ENCODE measurements around the gene SPAG8. TPM values are rescaled to one million over a fixed set of nuclear protein-coding genes. Genes with fewer than 3 reads are reported as not detected.

Gene SPAG8
- total and polyA plus RNA-seq, 2 experiments from 2014 or later = 0.10 to 0.63 TPM

DNA sequence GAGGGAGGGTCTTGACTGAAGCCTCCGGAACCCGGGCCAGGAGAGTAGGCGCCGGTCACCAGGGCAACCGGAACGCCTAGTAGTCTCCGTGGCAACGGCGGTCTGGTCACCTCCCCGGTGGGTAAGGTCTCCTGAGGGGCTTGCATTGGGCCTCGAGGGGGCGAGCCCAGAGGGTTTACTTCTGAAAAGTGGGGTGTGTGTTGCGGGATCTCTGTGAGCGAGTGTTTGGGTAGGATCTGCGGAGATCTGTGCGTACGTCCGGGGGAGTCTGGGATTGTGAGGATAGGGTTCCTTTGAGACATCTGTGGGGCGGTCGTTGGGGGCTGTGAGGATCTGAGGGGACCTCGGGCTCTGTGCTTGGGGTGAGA, 16.6 kb upstream of the SPAG8 start, which contains the start of gene FAM221B:
FAM221B (minus strand) TSS at position 17 of the 368 bp plus-strand sequence. CDS start 2,571 bp downstream, outside the sequence.
- WGBS (ENCODE audit: low lambda C conversion rate, missing lambda C conversion rate) = 6% methylated on average over 21 of the region's 21 CpGs
- no peaks in the 10 kb centered on the region for H3K36me3 ChIP-seq (replicated peaks; ENCODE audit: insufficient read depth, low read depth)
- H2AFZ ChIP-seq = peak within 1 kb of the TSS; percentile 96
- H4K20me1 ChIP-seq (ENCODE audit: insufficient read depth, poor library complexity, severe bottlenecking) = no peaks in the 10 kb centered on the region
- DNase-seq (ENCODE audit: low spot score) = peak; percentile 39
- H3K4me1 ChIP-seq (ENCODE audit: insufficient read depth) = peaks cover 34% of the 10 kb centered on the region
- H3K27me3 ChIP-seq = no peaks in the 10 kb centered on the region
- H3K9me3 ChIP-seq (ENCODE audit: low read depth) = no peaks in the 10 kb centered on the region
- H3K4me3 ChIP-seq = peak within 1 kb of the TSS; percentile 46
- H3K79me2 ChIP-seq = peaks cover 24% of the 10 kb centered on the region
- peak within 1 kb of the TSS; percentile 94 for H3K27ac ChIP-seq
- H3K4me2 ChIP-seq = peak within 1 kb of the TSS; percentile 94
- no peak for TF ChIP-seq EZH2 (IDR thresholded peaks at IDR 0.05; ENCODE audit: borderline replicate concordance)
- TF ChIP-seq, protein P1, sequence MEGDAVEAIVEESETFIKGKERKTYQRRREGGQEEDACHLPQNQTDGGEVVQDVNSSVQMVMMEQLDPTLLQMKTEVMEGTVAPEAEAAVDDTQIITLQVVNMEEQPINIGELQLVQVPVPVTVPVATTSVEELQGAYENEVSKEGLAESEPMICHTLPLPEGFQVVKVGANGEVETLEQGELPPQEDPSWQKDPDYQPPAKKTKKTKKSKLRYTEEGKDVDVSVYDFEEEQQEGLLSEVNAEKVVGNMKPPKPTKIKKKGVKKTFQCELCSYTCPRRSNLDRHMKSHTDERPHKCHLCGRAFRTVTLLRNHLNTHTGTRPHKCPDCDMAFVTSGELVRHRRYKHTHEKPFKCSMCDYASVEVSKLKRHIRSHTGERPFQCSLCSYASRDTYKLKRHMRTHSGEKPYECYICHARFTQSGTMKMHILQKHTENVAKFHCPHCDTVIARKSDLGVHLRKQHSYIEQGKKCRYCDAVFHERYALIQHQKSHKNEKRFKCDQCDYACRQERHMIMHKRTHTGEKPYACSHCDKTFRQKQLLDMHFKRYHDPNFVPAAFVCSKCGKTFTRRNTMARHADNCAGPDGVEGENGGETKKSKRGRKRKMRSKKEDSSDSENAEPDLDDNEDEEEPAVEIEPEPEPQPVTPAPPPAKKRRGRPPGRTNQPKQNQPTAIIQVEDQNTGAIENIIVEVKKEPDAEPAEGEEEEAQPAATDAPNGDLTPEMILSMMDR (IDR thresholded peaks at IDR 0.05; ENCODE audit: poor library complexity) = no peak
- TF ChIP-seq EZH2phosphoT487 (IDR thresholded peaks at IDR 0.05; ENCODE audit: low read depth, severe bottlenecking, unreplicated experiment) = no peak
- no peaks in the 10 kb centered on the region for H3K9me2 ChIP-seq (replicated peaks; ENCODE audit: insufficient read depth)

DNA sequence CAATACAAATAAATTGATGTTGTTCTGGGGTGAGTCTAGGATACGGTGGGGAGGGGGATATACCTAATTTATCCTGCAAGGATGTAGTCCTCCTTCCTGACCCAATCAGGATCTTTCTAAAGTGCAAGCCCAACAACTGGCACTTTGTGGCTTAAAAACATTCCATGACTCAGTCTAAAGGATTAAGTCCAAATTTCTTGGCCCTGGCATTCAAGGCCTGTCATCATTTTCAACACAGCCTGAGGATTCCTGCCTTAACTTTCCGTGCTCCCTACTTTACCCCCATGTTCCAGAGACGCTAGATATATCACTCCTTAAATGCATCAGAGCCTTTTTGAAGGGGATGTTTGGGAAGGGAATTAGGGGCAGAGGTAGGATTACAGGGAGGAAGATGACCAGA, 15.4 kb upstream of the SPAG8 start:
- no peak overlapping the region for H3K4me2 ChIP-seq
- no peaks in the 10 kb centered on the region for H3K9me3 ChIP-seq (ENCODE audit: low read depth)
- DNase-seq (ENCODE audit: low spot score) = no peak
- H3K9me2 ChIP-seq (replicated peaks; ENCODE audit: insufficient read depth) = no peaks in the 10 kb centered on the region
- 81% methylated on average over 3 of the region's 3 CpGs for WGBS (ENCODE audit: low lambda C conversion rate, missing lambda C conversion rate)
- H3K27ac ChIP-seq = no peak overlapping the region
- no peaks in the 10 kb centered on the region for H4K20me1 ChIP-seq (ENCODE audit: insufficient read depth, poor library complexity, severe bottlenecking)
- peaks cover 22% of the 10 kb centered on the region for H3K4me1 ChIP-seq (ENCODE audit: insufficient read depth)
- H2AFZ ChIP-seq = no peak overlapping the region
- TF ChIP-seq, protein P1 (IDR thresholded peaks at IDR 0.05; ENCODE audit: poor library complexity) = no peak
- TF ChIP-seq EZH2phosphoT487 (IDR thresholded peaks at IDR 0.05; ENCODE audit: low read depth, severe bottlenecking, unreplicated experiment) (no peak), EZH2 (IDR thresholded peaks at IDR 0.05; ENCODE audit: borderline replicate concordance) (no peak)
- no peaks in the 10 kb centered on the region for H3K36me3 ChIP-seq (replicated peaks; ENCODE audit: insufficient read depth, low read depth)
- H3K79me2 ChIP-seq = peaks cover 24% of the 10 kb centered on the region
- H3K4me3 ChIP-seq = no peak overlapping the region
- H3K27me3 ChIP-seq = no peaks in the 10 kb centered on the region

DNA sequence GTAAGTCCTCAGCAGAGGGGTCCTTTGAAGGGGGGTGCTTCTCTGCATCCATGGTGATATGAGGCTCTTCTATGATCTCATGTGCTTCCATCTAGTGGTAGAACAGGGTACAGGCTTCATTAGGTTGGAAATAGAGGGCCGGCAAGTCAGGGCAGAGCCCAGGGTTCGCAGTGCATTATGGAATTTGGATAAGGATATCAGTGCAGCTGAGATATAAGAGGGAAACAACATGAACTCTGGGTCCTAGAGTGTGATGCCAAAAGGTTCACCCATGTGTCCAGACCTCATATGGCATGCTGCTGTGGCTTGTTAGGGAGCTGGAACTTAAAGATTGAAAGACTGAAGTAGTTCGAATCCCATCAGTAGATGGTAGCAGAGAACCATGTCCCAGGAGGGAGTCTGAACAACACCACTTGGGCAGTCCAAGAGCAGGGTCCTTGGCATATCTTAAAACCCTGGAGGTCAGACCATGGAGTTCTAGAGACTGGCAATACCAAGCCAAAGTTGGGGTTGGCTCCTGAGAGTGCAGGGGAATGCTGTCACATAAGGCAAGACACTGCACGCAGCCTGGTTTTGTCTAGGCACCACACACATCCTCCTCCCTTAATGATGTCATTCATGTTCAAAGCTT, 14.1 kb upstream of the SPAG8 start:
- Histone ChIP-seq H3K9me2 (replicated peaks; ENCODE audit: insufficient read depth) (no peaks in the 10 kb centered on the region), H3K9me3 (ENCODE audit: low read depth) (no peaks in the 10 kb centered on the region), H3K4me3 (no peak overlapping the region), H3K79me2 (peaks cover 11% of the 10 kb centered on the region), H3K27ac (no peak overlapping the region), H3K4me2 (no peak overlapping the region), H3K27me3 (no peaks in the 10 kb centered on the region), H2AFZ (peak overlapping the region; percentile 53), H3K4me1 (ENCODE audit: insufficient read depth) (peaks cover 19% of the 10 kb centered on the region), H3K36me3 (replicated peaks; ENCODE audit: insufficient read depth, low read depth) (no peaks in the 10 kb centered on the region), H4K20me1 (ENCODE audit: insufficient read depth, poor library complexity, severe bottlenecking) (no peaks in the 10 kb centered on the region)
- peak; percentile 73 for DNase-seq (ENCODE audit: low spot score)
- 55% methylated on average over 4 of the region's 4 CpGs for WGBS (ENCODE audit: low lambda C conversion rate, missing lambda C conversion rate)
- TF ChIP-seq EZH2phosphoT487 (IDR thresholded peaks at IDR 0.05; ENCODE audit: low read depth, severe bottlenecking, unreplicated experiment) (no peak), EZH2 (IDR thresholded peaks at IDR 0.05; ENCODE audit: borderline replicate concordance) (no peak)
- TF ChIP-seq, protein P1 (IDR thresholded peaks at IDR 0.05; ENCODE audit: poor library complexity) = peak; percentile 72
